OCI-LY7 (cell line): ENCODE data around the gene BSCL2. TPM values are rescaled to one million over a fixed set of nuclear protein-coding genes. Genes with fewer than 3 reads are reported as not detected.

ENCODE experiments used
- BruUV-seq: library from RNA; stranded (reverse); fragments of 400-500 nt; replicated peaks from 2 replicates; lab custom pipeline; 2021; lab: Mats Ljungman, UMichigan
- CTCF ChIA-PET: fragments of 300-600 bp; sonication (Branson Sonifier 250); formaldehyde crosslinking; loops from one replicate; lab custom pipeline; 2022; ENCODE audit warnings: antibody characterized with exemption; ENCODE audit not compliant: unreplicated experiment; lab: Charles Lee
- POLR2A ChIA-PET: fragments of 300-600 bp; sonication (Branson Sonifier 250); formaldehyde crosslinking; loops from one replicate; lab custom pipeline; 2022; ENCODE audit warnings: antibody characterized with exemption; lab: Charles Lee
- DNase-seq: peaks from one replicate; pipeline ENCODE4 v3.0.0-alpha.2; 2015; ENCODE audit warnings: low spot score
- H2AFZ ChIP-seq: fragments of 200-600 bp; sonication (generic), shearing (Covaris generic); 2 replicates; pipeline ENCODE4 v1.6.1; 2014; ENCODE audit warnings: mild to moderate bottlenecking, antibody characterized with exemption, low read length, moderate library complexity
- H3K27ac ChIP-seq: fragments of 200-600 bp; sonication (generic); 2 replicates; pipeline ENCODE4 v1.5.1; 2014; ENCODE audit warnings: mixed run types, low read depth, mild to moderate bottlenecking, moderate library complexity, low read length, inconsistent platforms; ENCODE audit not compliant: poor library complexity, severe bottlenecking
- H3K36me3 ChIP-seq: fragments of 200-600 bp; sonication (generic); 2 replicates; pipeline ENCODE4 v1.6.1; 2014; ENCODE audit warnings: mild to moderate bottlenecking, antibody characterized with exemption, low read length, moderate library complexity, mixed read lengths; ENCODE audit not compliant: insufficient read depth
- H3K4me1 ChIP-seq: fragments of 200-600 bp; sonication (generic); 2 replicates; pipeline ENCODE4 v1.5.1; 2014; ENCODE audit warnings: mild to moderate bottlenecking, low read length; ENCODE audit not compliant: insufficient read depth, poor library complexity, severe bottlenecking
- H3K4me2 ChIP-seq: fragments of 200-600 bp; sonication (generic); 2 replicates; pipeline ENCODE4 v1.6.1; 2014; ENCODE audit warnings: mild to moderate bottlenecking, low read length
- H3K4me3 ChIP-seq: fragments of 200-600 bp; sonication (generic); 2 replicates; pipeline ENCODE4 v1.5.1; 2014; ENCODE audit warnings: mild to moderate bottlenecking, low read depth, low read length; ENCODE audit not compliant: poor library complexity, severe bottlenecking
- H3K79me2 ChIP-seq: fragments of 200-600 bp; sonication (generic); 2 replicates; pipeline ENCODE4 v1.6.1; 2016; ENCODE audit warnings: low read depth, mild to moderate bottlenecking, low read length, moderate library complexity, mixed read lengths; ENCODE audit not compliant: insufficient read depth
- H3K9me2 ChIP-seq: fragments of 200-600 bp; sonication (generic); 2 replicates; pipeline ENCODE4 v1.6.1; 2016; ENCODE audit warnings: mild to moderate bottlenecking, low read length, mixed read lengths; ENCODE audit not compliant: insufficient read depth
- H3K9me3 ChIP-seq: fragments of 200-600 bp; sonication (generic); 2 replicates; pipeline ENCODE4 v1.6.1; 2014; ENCODE audit warnings: mild to moderate bottlenecking, mixed run types, low read length, mixed read lengths
- H4K20me1 ChIP-seq: fragments of 200-600 bp; sonication (generic); 2 replicates; pipeline ENCODE4 v1.6.1; 2014; ENCODE audit warnings: mild to moderate bottlenecking, antibody characterized with exemption, low read length, moderate library complexity, mixed read lengths; ENCODE audit not compliant: insufficient read depth
- EZH2phosphoT487 ChIP-seq: fragments of 200-600 bp; sonication (generic); IDR thresholded peaks from 2 replicates; pipeline ENCODE4 v1.6.1; 2018; ENCODE audit warnings: low read depth, borderline replicate concordance, mild to moderate bottlenecking, mixed run types, antibody characterized with exemption, low read length, moderate library complexity, mixed read lengths
- intact Hi-C: fragments of 100-400 bp; cut with micrococcal nuclease; formaldehyde crosslinking; loops from one replicate; pipeline ENCODE4 v1.10.0; 2022; ENCODE audit not compliant: unreplicated experiment
- total RNA-seq, 2 experiments: library from RNA; depleted of rRNA in 1 of 2; stranded (reverse); fragments of >200 nt in 1 of 2; shearing (Covaris generic) in 1 of 2; gene quantifications; 2 replicates each; pipeline ENCODE4 v1.2.3, GENCODE V29; 2014 to 2022
- TF ChIP-seq, protein P1 (sequence below): fragments of 200-600 bp; sonication (generic); conservative IDR thresholded peaks from 2 replicates; pipeline ENCODE4 v1.5.1; 2014; ENCODE audit warnings: mild to moderate bottlenecking, antibody characterized with exemption, low read length, moderate library complexity, mixed read lengths

Gene BSCL2
- total RNA-seq, 2 experiments from 2014 or later = 20.7 to 46.2 TPM

DNA sequence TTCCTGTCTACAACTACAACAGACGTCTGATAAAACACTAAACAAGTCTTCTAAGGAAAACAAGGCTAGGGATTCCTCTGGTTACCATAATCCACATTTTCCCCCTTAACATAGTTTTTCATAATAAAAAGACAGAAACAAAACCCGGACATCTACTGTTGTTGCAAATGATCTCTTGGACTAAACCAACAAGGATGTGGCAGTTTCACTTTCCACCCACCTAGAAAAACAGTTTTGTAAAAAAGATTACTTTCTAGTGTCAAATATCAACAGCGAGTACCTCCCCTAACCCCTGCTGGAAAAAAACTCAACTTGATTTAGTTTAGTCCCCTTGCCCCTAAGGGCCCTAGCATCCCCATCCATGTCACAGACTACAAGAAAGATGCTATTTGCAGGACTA lies 5.6 kb upstream of the BSCL2 start:
- TF ChIP-seq, protein P1, sequence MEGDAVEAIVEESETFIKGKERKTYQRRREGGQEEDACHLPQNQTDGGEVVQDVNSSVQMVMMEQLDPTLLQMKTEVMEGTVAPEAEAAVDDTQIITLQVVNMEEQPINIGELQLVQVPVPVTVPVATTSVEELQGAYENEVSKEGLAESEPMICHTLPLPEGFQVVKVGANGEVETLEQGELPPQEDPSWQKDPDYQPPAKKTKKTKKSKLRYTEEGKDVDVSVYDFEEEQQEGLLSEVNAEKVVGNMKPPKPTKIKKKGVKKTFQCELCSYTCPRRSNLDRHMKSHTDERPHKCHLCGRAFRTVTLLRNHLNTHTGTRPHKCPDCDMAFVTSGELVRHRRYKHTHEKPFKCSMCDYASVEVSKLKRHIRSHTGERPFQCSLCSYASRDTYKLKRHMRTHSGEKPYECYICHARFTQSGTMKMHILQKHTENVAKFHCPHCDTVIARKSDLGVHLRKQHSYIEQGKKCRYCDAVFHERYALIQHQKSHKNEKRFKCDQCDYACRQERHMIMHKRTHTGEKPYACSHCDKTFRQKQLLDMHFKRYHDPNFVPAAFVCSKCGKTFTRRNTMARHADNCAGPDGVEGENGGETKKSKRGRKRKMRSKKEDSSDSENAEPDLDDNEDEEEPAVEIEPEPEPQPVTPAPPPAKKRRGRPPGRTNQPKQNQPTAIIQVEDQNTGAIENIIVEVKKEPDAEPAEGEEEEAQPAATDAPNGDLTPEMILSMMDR = no peak
- TF ChIP-seq EZH2phosphoT487 = no peak
- POLR2A ChIA-PET = interaction anchor here (0.9 kb wide), 1 partner anchor 44 kb away, joined by 4 read pairs; no protein-coding TSS in a partner anchor

DNA sequence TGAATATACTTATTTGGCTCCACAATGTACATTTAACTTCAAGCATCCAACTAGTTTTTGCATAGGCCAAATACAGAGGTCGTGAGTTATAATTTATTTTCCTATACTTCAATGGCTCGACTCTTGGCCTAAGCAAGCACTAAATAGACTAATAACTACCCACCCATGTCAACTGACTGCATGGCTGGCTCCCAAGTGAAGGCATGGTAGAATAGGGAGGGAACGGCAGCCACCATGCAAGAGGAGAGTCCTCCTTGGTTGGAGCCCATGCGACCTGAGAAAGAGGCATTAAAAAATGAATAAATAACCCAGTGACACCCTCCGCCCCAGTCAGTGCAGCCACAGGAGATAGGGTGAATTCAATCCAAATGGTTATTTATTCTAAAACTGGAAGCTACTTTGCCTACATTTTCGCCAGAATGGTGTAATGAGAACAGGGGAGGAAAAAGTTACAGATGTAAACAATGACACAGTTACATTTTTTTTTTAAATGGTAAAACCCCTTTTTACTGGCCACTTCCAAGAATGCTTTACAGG lies 5.1 kb upstream of the BSCL2 start:
- Histone ChIP-seq H4K20me1 (no peaks in the 10 kb centered on the region), H3K79me2 (peaks cover 7% of the 10 kb centered on the region; the same call in 1 of the 2 replicates), H3K27ac (peak overlapping the region; percentile 31), H3K9me3 (no peaks in the 10 kb centered on the region), H3K4me3 (no peak overlapping the region), H2AFZ (no peak overlapping the region), H3K36me3 (peaks cover 99% of the 10 kb centered on the region), H3K4me1 (peaks cover 40% of the 10 kb centered on the region), H3K9me2 (no peaks in the 10 kb centered on the region), H3K4me2 (no peak overlapping the region)
- ChIA-PET CTCF (no interaction called here), POLR2A (interaction anchor here (0.9 to 1.0 kb wide), 2 partner anchors 32 to 44 kb away, joined by 3 to 4 read pairs; no protein-coding TSS in a partner anchor)
- TF ChIP-seq, protein P1 = no peak
- no peak for TF ChIP-seq EZH2phosphoT487
- BruUV-seq = no TSS peak
- intact Hi-C loops = no loop called here
- DNase-seq = no peak

More for the DNA sequence above, 5.6 kb upstream of the BSCL2 start:
- Histone ChIP-seq H3K36me3 (peaks cover 99% of the 10 kb centered on the region), H4K20me1 (no peaks in the 10 kb centered on the region), H3K4me3 (no peak overlapping the region), H3K4me2 (no peak overlapping the region), H3K9me3 (no peaks in the 10 kb centered on the region), H3K79me2 (peaks cover 7% of the 10 kb centered on the region; the same call in 1 of the 2 replicates), H3K27ac (peak overlapping the region; percentile 31), H2AFZ (no peak overlapping the region), H3K4me1 (peaks cover 35% of the 10 kb centered on the region), H3K9me2 (no peaks in the 10 kb centered on the region)
- CTCF ChIA-PET = no interaction called here
- DNase-seq = no peak
- intact Hi-C loops = no loop called here
- BruUV-seq = TSS peak; percentile 66

GRCh38 chr11:62710001-62710345 lies 2.7 kb upstream of the BSCL2 start:
- Histone ChIP-seq H3K27ac (peak overlapping the region; percentile 73), H3K4me1 (peaks cover 57% of the 10 kb centered on the region), H2AFZ (peak overlapping the region; percentile 44; the same call in 1 of the 2 replicates), H3K4me2 (peak overlapping the region; percentile 69), H3K9me2 (no peaks in the 10 kb centered on the region), H3K79me2 (no peaks in the 10 kb centered on the region), H3K4me3 (peak overlapping the region; percentile 65), H3K36me3 (peaks cover 96% of the 10 kb centered on the region), H4K20me1 (no peaks in the 10 kb centered on the region), H3K9me3 (no peaks in the 10 kb centered on the region)
- no peak for TF ChIP-seq EZH2phosphoT487
- TF ChIP-seq, protein P1 = no peak
- no peak for DNase-seq
- POLR2A ChIA-PET = interaction anchor here (1.1 kb wide), 1 partner anchor 40 kb away, joined by 3 read pairs; no protein-coding TSS in a partner anchor
- CTCF ChIA-PET = no interaction called here
- no TSS peak for BruUV-seq
- intact Hi-C loops = no loop called here
